Stimulated activated naive B cell treated with anti-CD40 and anti-IgM and Interleukin-4, amounts not matched to agents 10 μg/mL and 1 μg/mL and 100 μg/mL, for 72 hours (primary cell): ENCODE measurements around the gene PDGFD.

Experiments
- ATAC-seq, 2 donors: fragments of 150-1000 bp; cut with Tn5 transposase; replicated peaks; 2 replicates each; pipeline ENCODE4 v1.10.0; 2021; ENCODE audit warnings: moderate library complexity in 1 of 2
- DNase-seq: peaks from one replicate; pipeline ENCODE4 v3.0.0; 2021
- H3K27ac Mint-ChIP-seq: one replicate; pipeline ENCODE4 v1.8.0; 2022; ENCODE audit warnings: mild to moderate bottlenecking, mixed read lengths
- H3K27me3 Mint-ChIP-seq, 2 donors: one replicate each; pipeline ENCODE4 v1.8.0; 2022; ENCODE audit warnings: mixed read lengths in 2 of 2
- H3K36me3 Mint-ChIP-seq, 2 donors: one replicate each; pipeline ENCODE4 v1.8.0; 2022; ENCODE audit warnings: mixed read lengths in 2 of 2, mild to moderate bottlenecking in 1 of 2
- H3K4me1 Mint-ChIP-seq, 2 donors: one replicate each; pipeline ENCODE4 v1.8.0; 2022; ENCODE audit warnings: mixed read lengths in 2 of 2, mild to moderate bottlenecking in 1 of 2
- H3K4me3 Mint-ChIP-seq, 2 donors: one replicate each; pipeline ENCODE4 v1.8.0; 2022; ENCODE audit warnings: mild to moderate bottlenecking in 2 of 2, mixed read lengths in 2 of 2, moderate library complexity in 1 of 2
- H3K9me3 Mint-ChIP-seq, 2 donors: one replicate each; pipeline ENCODE4 v1.8.0; 2022; ENCODE audit warnings: mixed read lengths in 2 of 2, mild to moderate bottlenecking in 1 of 2

PDGFD gene

GRCh38 chr11:104164028-104164520 is at the start of gene PDGFD:
TSS of gene PDGFD (minus strand) at chr11:104164147.
- Mint-ChIP-seq H3K36me3 (no peaks in the 10 kb centered on the region), H3K27ac (no peak within 1 kb of the TSS), H3K4me3 (peak within 1 kb of the TSS; percentile 82 to 85), H3K4me1 (peaks cover 3 to 10% of the 10 kb centered on the region in 2 donors), H3K27me3 (peaks cover 31 to 36% of the 10 kb centered on the region in 2 donors), H3K9me3 (no peaks in the 10 kb centered on the region)
- DNase-seq: peak; percentile 50
- ATAC-seq: peak; percentile 90 to 93

- no peak for DNase-seq
- no peak overlapping the region for H3K4me3 Mint-ChIP-seq
- no peak overlapping the region for H3K27ac Mint-ChIP-seq
- H3K27me3 Mint-ChIP-seq: no peaks in the 10 kb centered on the region
- no peaks in the 10 kb centered on the region for H3K36me3 Mint-ChIP-seq
- H3K4me1 Mint-ChIP-seq: no peaks in the 10 kb centered on the region
- H3K9me3 Mint-ChIP-seq: peaks cover 0 to 2% of the 10 kb centered on the region in 2 donors
- ATAC-seq: no peak
These were observed 43.0 kb upstream of the PDGFD start for GRCh38 chr11:104206936-104207335.

GRCh38 chr11:104205838-104206237 is 41.9 kb upstream of the PDGFD start:
- Mint-ChIP-seq H3K4me3 (no peak overlapping the region), H3K9me3 (peaks cover 0 to 2% of the 10 kb centered on the region in 2 donors), H3K27me3 (no peaks in the 10 kb centered on the region), H3K4me1 (no peaks in the 10 kb centered on the region), H3K36me3 (no peaks in the 10 kb centered on the region), H3K27ac (no peak overlapping the region)
- DNase-seq: no peak
- no peak for ATAC-seq

GRCh38 chr11:104200688-104201087 is 36.7 kb upstream of the PDGFD start:
- Mint-ChIP-seq H3K4me1 (no peaks in the 10 kb centered on the region), H3K27me3 (no peaks in the 10 kb centered on the region), H3K27ac (no peak overlapping the region), H3K9me3 (no peaks in the 10 kb centered on the region), H3K36me3 (no peaks in the 10 kb centered on the region), H3K4me3 (no peak overlapping the region)
- no peak for ATAC-seq
- DNase-seq: no peak

- DNase-seq (no peak), ATAC-seq (no peak)
- Mint-ChIP-seq H3K27me3 (no peaks in the 10 kb centered on the region), H3K9me3 (no peaks in the 10 kb centered on the region), H3K4me3 (no peak overlapping the region), H3K36me3 (no peaks in the 10 kb centered on the region), H3K4me1 (no peaks in the 10 kb centered on the region), H3K27ac (no peak overlapping the region)
These were observed 35.1 kb upstream of the PDGFD start for GRCh38 chr11:104199053-104199452.

- no peak for ATAC-seq
- Mint-ChIP-seq H3K4me1 (no peaks in the 10 kb centered on the region), H3K4me3 (no peak overlapping the region), H3K9me3 (no peaks in the 10 kb centered on the region), H3K27me3 (no peaks in the 10 kb centered on the region), H3K27ac (no peak overlapping the region), H3K36me3 (no peaks in the 10 kb centered on the region)
- DNase-seq: no peak
These were observed 34.6 kb upstream of the PDGFD start for GRCh38 chr11:104198576-104198975.

GRCh38 chr11:104191124-104191523 is 27.2 kb upstream of the PDGFD start:
- Mint-ChIP-seq H3K27ac (no peak overlapping the region), H3K36me3 (no peaks in the 10 kb centered on the region), H3K27me3 (no peaks in the 10 kb centered on the region), H3K4me1 (no peaks in the 10 kb centered on the region), H3K9me3 (no peaks in the 10 kb centered on the region), H3K4me3 (no peak overlapping the region)
- no peak for ATAC-seq
- DNase-seq: no peak

- no peaks in the 10 kb centered on the region for H3K4me1 Mint-ChIP-seq
- no peaks in the 10 kb centered on the region for H3K27me3 Mint-ChIP-seq
- no peak overlapping the region for H3K27ac Mint-ChIP-seq
- H3K4me3 Mint-ChIP-seq: no peak overlapping the region
- DNase-seq: no peak
- ATAC-seq: no peak
- H3K9me3 Mint-ChIP-seq: no peaks in the 10 kb centered on the region
- no peaks in the 10 kb centered on the region for H3K36me3 Mint-ChIP-seq
These were observed 19.6 kb upstream of the PDGFD start for GRCh38 chr11:104183593-104183992.

- DNase-seq: no peak
- no peak for ATAC-seq
- no peak overlapping the region for H3K27ac Mint-ChIP-seq
- H3K27me3 Mint-ChIP-seq: no peaks in the 10 kb centered on the region
- H3K9me3 Mint-ChIP-seq: no peaks in the 10 kb centered on the region
- H3K4me3 Mint-ChIP-seq: no peak overlapping the region
- H3K4me1 Mint-ChIP-seq: no peaks in the 10 kb centered on the region
- H3K36me3 Mint-ChIP-seq: no peaks in the 10 kb centered on the region
These were observed 11.8 kb upstream of the PDGFD start for GRCh38 chr11:104175769-104176168.

GRCh38 chr11:104169091-104169490 is 5.1 kb upstream of the PDGFD start:
- ATAC-seq: no peak
- no peak for DNase-seq
- Mint-ChIP-seq H3K27me3 (peaks cover 8 to 14% of the 10 kb centered on the region in 2 donors), H3K4me1 (peaks cover 0 to 1% of the 10 kb centered on the region in 2 donors), H3K9me3 (no peaks in the 10 kb centered on the region), H3K36me3 (no peaks in the 10 kb centered on the region), H3K4me3 (no peak overlapping the region), H3K27ac (no peak overlapping the region)

- no peaks in the 10 kb centered on the region for H3K36me3 Mint-ChIP-seq
- H3K9me3 Mint-ChIP-seq: no peaks in the 10 kb centered on the region
- peaks cover 3 to 10% of the 10 kb centered on the region in 2 donors for H3K4me1 Mint-ChIP-seq
- ATAC-seq (no peak), DNase-seq (no peak)
- peaks cover 31 to 36% of the 10 kb centered on the region in 2 donors for H3K27me3 Mint-ChIP-seq
- no peak overlapping the region for H3K4me3 Mint-ChIP-seq
- H3K27ac Mint-ChIP-seq: no peak overlapping the region
These were observed 1.1 kb upstream of the PDGFD start for GRCh38 chr11:104165014-104165413.

GRCh38 chr11:104163100-104164027 is 583 bp downstream of the PDGFD start:
- H3K4me1 Mint-ChIP-seq: peaks cover 3 to 10% of the 10 kb centered on the region in 2 donors
- H3K4me3 Mint-ChIP-seq: peak overlapping the region; percentile 82 to 85
- ATAC-seq (peak; percentile 6 to 38), DNase-seq (no peak)
- H3K9me3 Mint-ChIP-seq: no peaks in the 10 kb centered on the region
- H3K27ac Mint-ChIP-seq: no peak overlapping the region
- H3K36me3 Mint-ChIP-seq: no peaks in the 10 kb centered on the region
- H3K27me3 Mint-ChIP-seq: peaks cover 31 to 36% of the 10 kb centered on the region in 2 donors

- no peak for ATAC-seq
These were observed 2.0 kb downstream of the PDGFD start for GRCh38 chr11:104161751-104162450.

GRCh38 chr11:104159356-104159755 is 4.6 kb downstream of the PDGFD start:
- no peak overlapping the region for H3K27ac Mint-ChIP-seq
- H3K36me3 Mint-ChIP-seq: no peaks in the 10 kb centered on the region
- ATAC-seq: no peak
- no peaks in the 10 kb centered on the region for H3K9me3 Mint-ChIP-seq
- DNase-seq: no peak
- no peak overlapping the region for H3K4me3 Mint-ChIP-seq
- peaks cover 23 to 24% of the 10 kb centered on the region in 2 donors for H3K27me3 Mint-ChIP-seq
- H3K4me1 Mint-ChIP-seq: peaks cover 3 to 10% of the 10 kb centered on the region in 2 donors

More at GRCh38 chr11:104161751-104162450, 2.0 kb downstream of the PDGFD start:
- Mint-ChIP-seq H3K27ac (no peak overlapping the region), H3K36me3 (no peaks in the 10 kb centered on the region), H3K27me3 (peaks cover 31 to 36% of the 10 kb centered on the region in 2 donors), H3K4me1 (peaks cover 3 to 10% of the 10 kb centered on the region in 2 donors), H3K4me3 (no peak overlapping the region), H3K9me3 (no peaks in the 10 kb centered on the region)
- DNase-seq: no peak
